HG03039 (cell line): ENCODE data around the gene CACNA1F.

Source experiments
- ATAC-seq: cut with Tn5 transposase; IDR thresholded peaks from one replicate; pipeline ENCODE4 v1.9.1; 2021; ENCODE audit warnings: mild to moderate bottlenecking, moderate library complexity; ENCODE audit not compliant: unreplicated experiment

CACNA1F gene

GRCh38 chrX:49231333-49232000, 1.7 kb downstream of the CACNA1F start:
- no peak for ATAC-seq

- ATAC-seq: peak; percentile 50
Observed at GRCh38 chrX:49230500-49231232, 2.5 kb downstream of the CACNA1F start.

GRCh38 chrX:49228185-49228584, 5.0 kb downstream of the CACNA1F start:
- no peak for ATAC-seq

- ATAC-seq: no peak
Observed at GRCh38 chrX:49227726-49228125, 5.4 kb downstream of the CACNA1F start.

- ATAC-seq: no peak
Observed at GRCh38 chrX:49226946-49227345, 6.2 kb downstream of the CACNA1F start.

- ATAC-seq: no peak
Observed at GRCh38 chrX:49225858-49226257, 7.3 kb downstream of the CACNA1F start.

GRCh38 chrX:49221868-49222267, 11.3 kb downstream of the CACNA1F start:
- ATAC-seq: no peak

GRCh38 chrX:49220100-49220499, 13.0 kb downstream of the CACNA1F start:
- ATAC-seq: no peak

- ATAC-seq: no peak
Observed at GRCh38 chrX:49214996-49215526, 18.1 kb downstream of the CACNA1F start.

GRCh38 chrX:49214416-49214815, 18.7 kb downstream of the CACNA1F start:
- ATAC-seq: no peak

- ATAC-seq: no peak
Observed at GRCh38 chrX:49212861-49213260, 20.3 kb downstream of the CACNA1F start.

GRCh38 chrX:49212209-49212608, 20.9 kb downstream of the CACNA1F start:
- ATAC-seq: no peak

GRCh38 chrX:49211074-49211473, 22.1 kb downstream of the CACNA1F start:
- no peak for ATAC-seq

- no peak for ATAC-seq
Observed at GRCh38 chrX:49210406-49210805, 22.7 kb downstream of the CACNA1F start.

GRCh38 chrX:49209434-49210251, 23.5 kb downstream of the CACNA1F start:
- no peak for ATAC-seq

- ATAC-seq: no peak
Observed at GRCh38 chrX:49208399-49208798, 24.7 kb downstream of the CACNA1F start.

- ATAC-seq: no peak
Observed at GRCh38 chrX:49206543-49206942, 26.6 kb downstream of the CACNA1F start.

GRCh38 chrX:49205443-49205842, 27.7 kb downstream of the CACNA1F start:
- ATAC-seq: no peak

GRCh38 chrX:49204709-49205108, 28.4 kb downstream of the CACNA1F start:
- ATAC-seq: no peak

- ATAC-seq: no peak
Observed at GRCh38 chrX:49204017-49204416, 29.1 kb downstream of the CACNA1F start.

GRCh38 chrX:49203536-49203935, 29.6 kb downstream of the CACNA1F start:
- ATAC-seq: no peak
